HG03432 (cell line): Measurements from ENCODE around the gene OSBPL10.
"Not testable (repeated sequence)": the region's sequence is repeated elsewhere in the genome, so short reads cannot be mapped to it uniquely, and the experiment has no call there.

Experiments
- ATAC-seq: cut with Tn5 transposase; IDR thresholded peaks from one replicate; pipeline ENCODE4 v1.9.1; 2021; ENCODE audit warnings: mild to moderate bottlenecking, moderate library complexity; ENCODE audit not compliant: unreplicated experiment

Gene OSBPL10, protein sequence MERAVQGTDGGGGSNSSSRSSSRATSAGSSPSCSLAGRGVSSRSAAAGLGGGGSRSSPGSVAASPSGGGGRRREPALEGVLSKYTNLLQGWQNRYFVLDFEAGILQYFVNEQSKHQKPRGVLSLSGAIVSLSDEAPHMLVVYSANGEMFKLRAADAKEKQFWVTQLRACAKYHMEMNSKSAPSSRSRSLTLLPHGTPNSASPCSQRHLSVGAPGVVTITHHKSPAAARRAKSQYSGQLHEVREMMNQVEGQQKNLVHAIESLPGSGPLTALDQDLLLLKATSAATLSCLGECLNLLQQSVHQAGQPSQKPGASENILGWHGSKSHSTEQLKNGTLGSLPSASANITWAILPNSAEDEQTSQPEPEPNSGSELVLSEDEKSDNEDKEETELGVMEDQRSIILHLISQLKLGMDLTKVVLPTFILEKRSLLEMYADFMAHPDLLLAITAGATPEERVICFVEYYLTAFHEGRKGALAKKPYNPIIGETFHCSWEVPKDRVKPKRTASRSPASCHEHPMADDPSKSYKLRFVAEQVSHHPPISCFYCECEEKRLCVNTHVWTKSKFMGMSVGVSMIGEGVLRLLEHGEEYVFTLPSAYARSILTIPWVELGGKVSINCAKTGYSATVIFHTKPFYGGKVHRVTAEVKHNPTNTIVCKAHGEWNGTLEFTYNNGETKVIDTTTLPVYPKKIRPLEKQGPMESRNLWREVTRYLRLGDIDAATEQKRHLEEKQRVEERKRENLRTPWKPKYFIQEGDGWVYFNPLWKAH

DNA sequence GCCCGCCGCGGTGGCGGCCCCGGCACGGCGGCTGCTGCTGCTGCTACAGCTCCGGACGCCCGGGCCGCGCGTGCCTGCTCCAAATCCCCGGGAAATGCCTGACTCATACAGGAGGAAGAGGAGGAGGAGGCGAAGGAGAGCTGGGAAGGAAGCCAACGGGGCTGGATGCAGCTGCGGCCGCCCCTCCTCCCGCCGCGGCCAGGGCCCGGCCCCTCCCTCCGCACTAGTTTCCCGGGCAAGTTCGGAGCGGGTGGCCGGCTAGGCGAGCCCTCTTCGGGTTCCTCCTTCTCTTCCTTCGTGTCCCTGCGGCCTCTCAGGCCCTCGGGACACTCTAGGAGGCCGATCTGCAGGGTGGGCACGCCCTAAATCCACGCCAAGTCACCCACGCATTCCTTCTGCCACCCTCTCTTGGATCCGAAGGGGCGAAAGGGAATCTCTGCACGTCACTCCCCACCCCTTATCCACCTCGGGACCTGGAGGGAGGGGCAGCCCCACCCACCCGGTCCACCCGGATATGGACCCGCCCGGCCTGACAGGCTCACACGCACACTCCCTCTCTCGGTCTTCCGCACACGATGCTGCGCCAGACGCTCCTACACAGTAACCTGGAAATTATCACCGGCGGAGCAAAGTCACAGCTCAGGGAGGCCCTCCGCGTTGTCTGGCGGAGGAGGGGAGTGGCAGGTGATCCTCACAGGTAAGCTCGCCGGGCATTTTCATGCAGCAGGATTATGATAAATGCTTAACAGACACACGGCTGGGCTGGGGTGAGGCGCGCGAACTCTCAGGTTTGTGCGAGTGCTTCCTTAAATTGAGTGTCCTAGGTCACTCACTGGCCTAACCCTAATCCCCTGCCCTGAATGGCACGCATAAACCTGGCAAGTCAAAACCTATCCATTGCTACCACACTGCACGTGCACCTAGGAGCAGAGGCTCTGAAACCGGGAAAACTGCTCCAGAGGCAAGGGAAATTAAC, at the start of gene OSBPL10, which contains the start of gene ZNF860:
Gene OSBPL10 (minus strand): TSS at position 57 of the 976 bp plus-strand sequence. CDS start 83 bp downstream, outside the sequence.
Gene ZNF860 (plus strand): TSS at position 545 of the 976 bp plus-strand sequence. CDS start 7,330 bp downstream, outside the sequence.
- peak; percentile 30 for ATAC-seq

DNA sequence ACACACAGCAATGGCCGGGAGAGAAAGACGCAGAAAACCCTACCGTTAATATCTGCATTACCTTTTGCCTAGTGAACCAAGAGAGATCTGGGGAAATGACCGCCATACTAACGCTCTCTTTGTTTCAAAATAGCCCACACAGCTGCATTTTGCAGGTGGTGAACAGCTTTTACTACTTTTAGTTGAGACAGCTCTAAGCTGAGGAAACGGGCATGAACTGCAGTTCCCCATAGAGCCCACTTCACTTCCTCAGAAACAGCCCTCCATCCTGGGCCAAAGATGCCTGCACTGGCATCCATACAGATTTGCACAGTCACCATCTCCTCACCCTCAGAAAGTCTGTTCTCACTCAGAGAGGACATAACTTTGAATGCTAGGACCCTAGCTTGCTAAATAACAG, 45.5 kb upstream of the OSBPL10 start:
- no peak for ATAC-seq

DNA sequence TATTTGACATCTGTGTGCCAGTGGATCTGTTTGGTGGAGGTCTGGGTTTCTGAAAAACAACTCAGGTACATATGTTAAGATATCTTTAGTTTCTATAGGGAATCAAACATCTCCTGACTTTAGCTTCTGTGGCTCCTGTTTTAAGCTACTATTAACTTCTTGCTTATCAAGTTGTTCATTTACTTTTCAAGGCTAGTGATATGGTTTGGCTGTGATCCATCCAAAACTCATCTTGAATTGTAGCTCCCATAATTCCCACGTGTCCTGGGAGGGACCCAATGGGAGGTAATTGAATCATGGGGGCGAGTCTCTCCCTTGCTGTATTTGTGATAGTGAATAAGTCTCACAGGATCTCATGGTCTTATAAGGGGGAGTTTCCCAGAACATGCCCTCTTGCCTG, 41.9 kb upstream of the OSBPL10 start:
- no peak for ATAC-seq

DNA sequence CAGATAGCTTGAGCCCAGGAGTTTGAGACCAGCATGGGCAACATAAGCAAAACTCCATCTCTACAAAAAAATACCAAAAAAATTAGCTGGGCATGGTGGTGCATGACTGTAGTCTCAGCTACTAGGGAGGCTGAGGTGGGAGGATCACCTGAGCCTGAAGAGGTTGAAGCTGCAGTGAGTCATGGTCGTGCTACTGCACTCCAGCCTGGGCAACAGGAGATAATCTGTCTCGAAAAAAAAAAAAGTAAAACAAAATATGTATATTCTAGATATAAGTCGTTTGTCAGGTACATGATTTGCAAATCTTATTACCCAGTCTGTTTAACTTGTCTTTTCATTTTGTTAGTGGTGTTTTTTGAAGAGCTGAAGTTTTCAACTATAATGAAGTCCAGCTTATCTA, 40.7 kb upstream of the OSBPL10 start:
- no peak for ATAC-seq

DNA sequence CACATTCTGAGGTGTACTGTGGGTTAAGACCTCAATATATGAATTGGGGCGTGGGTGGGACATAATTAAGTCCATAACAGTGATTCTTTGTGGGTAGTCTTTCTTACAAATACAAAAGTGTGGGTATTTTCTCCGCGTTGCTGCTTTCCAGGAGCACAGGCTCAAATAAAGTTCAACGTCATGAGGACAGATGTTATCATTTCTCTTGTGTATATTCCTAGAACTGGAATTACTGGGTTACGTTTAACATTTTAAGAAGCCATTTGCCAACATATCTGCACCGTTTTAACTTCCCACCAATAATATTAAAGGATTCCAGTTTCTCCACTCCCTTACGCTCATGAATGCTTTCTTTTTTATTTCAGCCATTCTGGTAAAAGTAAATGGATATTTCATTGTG, 40.1 kb upstream of the OSBPL10 start:
- ATAC-seq: no peak

DNA sequence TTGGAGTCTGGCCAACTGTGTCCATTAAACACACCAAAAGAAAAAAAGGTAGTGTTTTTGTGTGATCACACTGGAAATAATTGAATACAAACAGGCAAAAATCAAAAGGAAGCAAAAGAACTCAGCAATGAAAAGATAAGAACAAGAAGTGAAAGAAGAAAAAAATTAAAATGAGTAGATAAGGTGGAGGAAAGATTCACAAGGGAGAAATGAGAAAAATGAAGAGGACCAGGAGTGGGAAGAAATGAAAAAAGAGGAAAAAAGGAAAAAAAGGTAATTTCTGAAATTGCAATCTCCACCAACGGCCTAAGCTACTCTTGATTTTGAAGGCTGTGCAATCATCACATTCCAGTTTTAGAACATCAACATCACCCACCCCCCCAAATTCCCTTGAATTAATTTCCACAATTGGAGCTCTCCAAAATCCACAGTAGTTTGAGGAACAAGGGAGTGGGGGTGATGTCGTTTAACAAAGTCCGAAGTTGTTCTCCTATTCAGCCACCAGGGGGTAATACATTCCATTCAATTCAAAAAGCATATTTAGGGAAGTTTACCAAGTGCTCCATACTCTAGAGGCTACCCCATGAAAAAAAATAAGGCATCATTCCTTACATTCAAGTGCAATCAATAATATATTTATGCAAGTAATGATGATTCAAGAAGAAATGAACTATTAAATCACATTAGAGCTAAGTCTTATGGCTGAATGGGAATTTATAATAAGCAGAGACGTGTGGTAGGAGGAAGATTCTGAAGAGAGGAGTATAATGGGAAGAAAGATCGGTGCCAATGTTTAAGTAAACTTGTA, 37.9 kb upstream of the OSBPL10 start:
- ATAC-seq: peak; percentile 56

DNA sequence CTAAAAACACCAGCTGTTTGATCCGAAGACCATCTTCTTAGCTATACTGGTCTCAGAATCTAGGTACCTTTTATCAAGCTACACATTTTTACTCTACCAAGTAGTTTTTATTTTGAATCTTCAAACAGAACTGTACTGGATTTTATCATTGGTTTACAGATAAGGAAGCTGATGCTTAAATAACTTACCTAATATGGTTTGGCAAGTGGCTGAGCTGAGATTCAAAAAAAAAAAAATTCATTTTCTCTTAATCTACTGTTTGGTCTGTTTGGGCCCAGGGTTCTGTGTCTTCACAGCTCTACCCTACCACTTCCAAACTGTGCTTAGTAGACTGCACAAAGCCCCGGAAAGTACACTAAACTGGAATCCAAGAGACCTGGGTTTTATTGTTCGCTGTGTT, 36.2 kb upstream of the OSBPL10 start:
- ATAC-seq: no peak

DNA sequence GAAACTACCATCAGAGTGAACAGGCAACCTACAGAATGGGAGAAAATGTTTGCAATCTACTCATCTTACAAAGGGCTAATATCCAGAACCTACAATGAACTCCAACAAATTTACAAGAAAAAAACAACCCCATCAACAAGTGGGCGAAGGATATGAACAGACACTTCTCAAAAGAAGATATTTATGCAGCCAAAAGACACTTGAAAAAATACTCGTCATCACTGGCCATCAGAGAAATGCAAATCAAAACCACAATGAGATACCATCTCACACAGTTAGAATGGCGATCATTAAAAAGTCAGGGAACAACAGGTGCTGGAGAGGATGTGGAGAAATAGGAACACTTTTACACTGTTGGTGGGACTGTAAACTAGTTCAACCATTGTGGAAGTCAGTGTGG, 34.6 kb upstream of the OSBPL10 start:
- not testable (repeated sequence) for ATAC-seq

DNA sequence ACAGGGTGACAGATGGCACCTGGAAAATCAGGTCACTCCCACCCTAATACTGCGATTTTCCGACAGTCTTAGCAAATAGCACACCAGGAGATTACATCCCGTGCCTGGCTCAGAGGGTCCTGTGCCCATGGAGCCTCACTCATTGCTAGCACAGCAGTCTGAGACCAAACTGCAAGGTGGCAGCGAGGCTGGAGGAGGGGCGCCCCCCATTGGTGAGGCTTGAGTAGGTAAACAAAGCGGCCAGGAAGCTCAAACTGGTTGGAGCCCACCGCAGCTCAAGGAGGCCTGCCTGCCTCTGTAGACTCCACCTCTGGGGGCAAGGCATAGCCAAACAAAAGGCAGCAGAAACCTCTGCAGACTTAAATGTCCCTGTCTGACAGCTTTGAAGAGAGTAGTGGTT, 29.6 kb upstream of the OSBPL10 start:
- ATAC-seq: not testable (repeated sequence)

DNA sequence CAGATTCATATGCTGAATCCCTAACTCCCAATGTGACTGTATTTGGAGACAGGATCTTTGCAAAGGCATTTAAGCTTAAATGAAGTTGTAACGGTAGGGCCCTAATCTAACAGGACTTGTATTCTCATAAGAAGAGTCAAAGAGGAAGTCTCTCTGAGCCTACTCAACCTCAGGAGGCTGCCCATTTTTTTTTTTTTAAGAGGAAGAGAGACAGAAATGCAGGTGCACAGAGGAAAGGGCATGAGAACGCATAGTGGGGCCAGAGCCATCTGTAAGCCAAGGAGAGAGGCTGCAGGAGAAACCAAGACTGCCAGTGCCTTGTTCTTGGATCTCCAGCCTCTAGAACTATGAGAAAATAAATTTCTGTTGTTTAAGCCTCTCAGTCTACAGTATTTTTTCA, 28.9 kb upstream of the OSBPL10 start:
- ATAC-seq: no peak

DNA sequence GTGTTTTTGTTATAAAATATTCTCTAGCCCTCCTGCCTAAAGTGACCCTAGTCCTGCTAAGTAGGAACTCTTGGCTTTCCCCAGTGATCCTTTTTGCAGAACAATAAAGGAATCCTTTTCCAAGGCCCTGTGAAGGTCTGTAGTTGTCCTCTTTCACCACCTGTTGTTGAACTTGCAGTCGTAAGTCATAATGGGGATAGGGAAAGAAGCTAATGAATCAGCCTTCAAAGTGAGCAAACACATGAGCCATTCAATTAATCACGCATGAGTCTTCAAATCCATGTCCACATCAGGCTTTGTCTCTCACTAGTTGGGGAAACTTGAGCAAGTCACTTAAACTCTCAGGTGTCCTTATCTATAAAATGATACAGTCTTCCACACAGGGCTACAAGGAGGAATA, 28.0 kb upstream of the OSBPL10 start:
- ATAC-seq: no peak

DNA sequence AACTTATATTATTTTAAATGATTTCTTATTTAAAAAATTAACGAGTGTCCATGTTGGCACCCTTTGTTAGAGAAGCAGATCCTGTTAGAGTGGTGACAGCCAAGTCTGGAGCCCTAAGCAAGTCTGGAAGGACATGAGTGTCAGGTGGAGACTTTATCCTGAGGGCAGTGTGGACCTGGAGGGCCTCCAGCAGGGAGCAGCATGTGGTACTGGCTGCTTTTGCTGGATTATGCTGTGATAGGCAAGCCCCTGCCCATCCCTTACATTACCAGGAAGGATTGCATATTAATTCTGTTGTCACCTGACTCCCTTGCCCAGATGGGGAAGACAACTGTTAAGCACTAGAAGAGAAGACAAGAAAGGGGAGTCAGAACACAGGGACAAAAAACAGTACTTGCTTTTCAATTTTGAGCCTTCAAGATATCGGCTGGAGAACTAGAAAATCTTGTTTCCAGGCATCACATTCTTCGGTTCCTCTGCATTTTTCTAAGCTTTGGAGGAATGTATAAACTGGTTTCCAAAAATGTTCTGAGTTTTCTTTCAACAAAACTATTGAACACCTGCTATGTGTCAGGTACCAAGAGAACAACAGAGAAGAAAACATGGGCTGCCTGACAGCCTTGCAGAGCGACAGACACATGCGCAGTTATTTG, 23.2 kb upstream of the OSBPL10 start:
- ATAC-seq: no peak

DNA sequence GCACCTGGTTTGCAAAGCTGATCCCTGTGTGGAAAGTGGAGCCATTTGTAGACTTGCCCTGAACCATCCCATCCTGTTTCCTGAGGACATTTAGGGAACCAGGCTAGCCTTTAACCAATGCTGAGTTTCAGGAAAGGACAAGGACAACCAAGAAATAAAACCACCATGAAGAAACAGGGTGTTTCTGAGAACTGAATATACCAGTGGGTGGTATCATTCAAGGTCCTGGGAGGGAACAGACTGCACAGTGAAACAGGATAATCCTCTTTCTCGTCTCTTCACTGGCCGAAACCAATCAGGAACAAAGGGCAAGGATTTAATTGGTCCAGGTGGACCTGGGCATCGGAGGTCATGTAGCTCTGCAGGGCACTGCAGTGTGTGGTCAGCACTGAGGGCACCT, 22.3 kb upstream of the OSBPL10 start:
- ATAC-seq: no peak

DNA sequence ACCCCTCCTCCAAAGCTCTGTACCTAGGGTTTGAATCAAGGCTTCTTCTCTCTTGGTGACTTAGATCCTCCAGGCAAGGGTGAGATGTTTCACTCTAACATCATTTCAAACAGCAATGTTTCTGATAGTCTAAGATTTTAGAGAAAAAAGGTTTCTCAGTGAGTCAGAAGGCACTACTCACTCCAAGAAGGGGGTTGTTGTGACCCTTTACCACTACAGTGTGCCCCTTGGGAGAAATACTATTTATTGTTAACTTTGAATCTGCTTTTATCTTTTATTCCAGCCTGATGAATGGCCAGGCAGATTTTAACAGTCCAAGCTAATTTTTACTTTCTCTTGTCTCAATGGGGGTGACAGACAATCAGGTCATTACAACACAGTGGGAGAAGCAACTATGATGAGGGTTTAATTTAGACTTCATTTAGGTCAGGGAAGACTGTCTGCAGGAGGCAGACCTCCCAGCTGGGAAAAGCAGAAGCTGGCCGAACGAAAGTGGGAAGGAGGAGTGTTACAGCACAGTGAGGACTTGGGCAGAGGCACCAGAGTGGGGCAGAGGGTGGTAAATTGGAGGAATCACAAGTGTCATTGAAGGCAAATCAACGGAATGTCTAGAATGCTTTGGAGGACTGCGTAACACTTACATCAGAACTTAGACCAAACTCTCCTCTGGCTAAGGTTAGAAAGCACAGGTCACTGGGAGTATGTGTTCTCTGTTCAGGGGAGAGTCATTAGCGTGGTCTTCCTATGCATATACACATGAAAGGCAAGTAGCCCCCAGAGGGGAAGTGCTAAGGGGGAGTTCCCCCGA, 21.7 kb upstream of the OSBPL10 start:
- no peak for ATAC-seq

DNA sequence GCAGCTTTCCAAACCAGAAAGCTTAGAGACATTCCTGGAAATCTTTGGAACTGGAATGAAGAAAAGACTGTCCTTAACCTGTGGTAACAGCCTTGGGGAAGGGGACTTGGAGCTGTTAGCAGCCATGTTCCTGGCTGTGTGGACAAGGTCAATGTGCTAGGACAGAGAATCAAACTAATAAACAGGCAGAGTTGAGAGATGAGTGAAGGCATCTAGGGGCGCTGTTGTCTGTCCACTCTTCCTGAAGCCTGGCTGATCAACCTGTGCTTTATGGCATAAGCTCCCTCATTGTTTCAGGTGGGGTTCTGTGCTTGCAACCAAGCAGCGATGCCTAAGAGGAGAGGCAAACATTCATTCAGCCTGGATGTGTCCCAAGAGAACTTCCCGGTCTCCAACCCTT, 19.8 kb upstream of the OSBPL10 start:
- ATAC-seq: no peak

DNA sequence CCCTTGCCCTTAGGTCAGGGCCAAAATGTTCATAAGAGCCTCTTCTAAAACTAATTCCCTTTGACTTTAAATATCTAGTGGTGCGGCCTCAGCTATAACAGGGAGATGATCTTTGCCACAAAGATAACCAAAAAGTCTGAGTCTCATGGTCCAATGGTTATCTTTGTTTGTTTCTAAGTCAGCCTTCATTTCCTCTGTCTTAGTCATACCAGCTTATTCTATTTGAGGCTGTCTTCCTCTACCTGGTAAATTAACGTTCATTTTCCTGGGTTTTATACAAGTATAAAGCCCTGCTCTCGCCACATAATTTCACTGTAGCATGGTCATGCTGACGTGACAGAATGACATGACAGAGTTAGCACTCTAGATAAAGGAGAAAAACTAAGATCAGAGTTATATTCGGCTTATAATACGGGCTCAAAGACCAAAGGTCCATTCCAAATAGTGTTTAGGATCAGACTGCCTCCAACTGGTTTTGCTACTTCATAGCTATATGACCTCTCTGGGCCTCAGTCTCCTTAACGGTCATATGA, 18.9 kb upstream of the OSBPL10 start:
- peak; percentile 81 for ATAC-seq

DNA sequence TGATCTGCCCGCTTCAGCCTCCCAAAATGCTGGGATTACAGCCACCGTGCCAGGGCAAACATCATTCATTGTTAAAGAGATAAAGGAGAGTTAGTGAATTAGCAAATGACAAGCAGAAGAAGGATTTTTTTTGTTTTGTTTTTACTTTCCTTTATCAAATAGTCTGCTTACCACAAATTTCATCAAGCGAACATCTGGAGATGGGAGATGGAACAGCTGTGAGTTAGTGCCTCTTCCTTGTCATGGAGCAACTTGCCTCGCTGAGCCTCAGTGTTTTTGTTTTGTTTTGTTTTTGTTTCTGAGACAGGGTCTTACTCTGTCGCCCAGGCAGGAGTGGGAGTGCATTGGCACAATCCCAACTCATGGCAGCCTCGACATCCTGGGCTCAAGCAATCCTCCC, 16.4 kb upstream of the OSBPL10 start:
- no peak for ATAC-seq

DNA sequence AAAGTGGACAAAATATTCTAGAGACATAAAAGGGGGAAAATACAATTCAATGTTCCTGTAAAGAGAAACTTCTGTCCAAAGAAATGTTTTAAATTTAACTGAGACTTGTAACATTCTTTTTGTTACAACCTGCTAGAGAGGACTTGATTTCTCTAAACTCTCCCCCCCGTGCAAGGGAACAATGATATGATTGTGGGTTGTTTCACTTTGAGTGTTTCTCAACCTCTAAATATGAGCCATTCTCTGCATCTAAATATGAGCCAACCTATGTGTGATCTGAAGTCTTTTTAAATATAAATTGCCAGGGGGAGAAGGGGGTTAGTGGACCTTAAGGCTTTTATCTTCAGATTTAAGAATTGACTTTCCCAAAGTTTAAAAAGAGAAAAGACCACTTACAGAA, 15.1 kb upstream of the OSBPL10 start:
- peak; percentile 42 for ATAC-seq
